IPS-NIHi7 (cell line): ENCODE results near the gene MDN1.
"Not testable (repeated sequence)": the region's sequence is repeated elsewhere in the genome, so short reads cannot be mapped to it uniquely, and the experiment has no call there.

Source experiments
- DNase-seq: peaks from one replicate; pipeline ENCODE4 v3.0.0; 2012; ENCODE audit warnings: mixed read lengths; ENCODE audit errors: extremely low spot score

MDN1 gene

GRCh38 chr6:89776583-89777233, 42.9 kb downstream of the MDN1 start:
- DNase-seq: no peak

DNA sequence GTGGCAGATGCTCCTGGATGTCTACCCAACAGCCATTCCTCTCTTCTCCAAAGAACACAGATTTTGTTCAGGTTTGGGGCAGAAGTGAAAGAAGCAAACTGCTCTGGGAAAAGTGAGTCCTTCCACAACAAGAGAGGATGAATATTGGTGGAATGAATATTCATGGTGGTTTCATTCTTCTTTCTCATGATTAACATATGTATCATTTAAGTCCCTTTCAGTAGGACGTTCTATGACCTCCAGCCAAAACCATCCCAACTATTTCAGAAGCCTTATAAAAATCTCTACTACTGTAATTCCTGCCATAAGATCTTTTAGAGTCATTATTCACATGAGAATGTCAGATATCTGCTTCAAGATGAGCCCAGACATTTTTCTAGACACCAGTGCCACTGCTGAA, 44.4 kb downstream of the MDN1 start:
- no peak for DNase-seq

DNA sequence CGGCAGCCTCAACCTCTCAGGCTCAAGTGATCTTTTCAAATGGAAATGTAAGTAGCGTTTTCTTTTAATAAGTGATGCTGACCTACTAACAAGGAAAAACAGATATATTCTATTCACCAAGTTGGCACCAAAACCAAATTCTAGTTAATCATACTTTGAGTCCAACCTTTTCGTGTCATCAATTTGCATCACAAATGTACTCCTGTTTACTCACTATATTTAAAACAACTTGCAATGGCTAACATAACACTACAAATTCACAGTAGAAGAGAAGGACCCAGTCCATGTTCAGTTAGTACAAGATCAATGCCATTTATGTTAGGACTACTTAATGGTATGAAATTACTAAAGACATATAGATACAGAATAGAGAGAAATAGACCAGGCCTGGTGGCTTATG, 50.0 kb downstream of the MDN1 start:
- no peak for DNase-seq

DNA sequence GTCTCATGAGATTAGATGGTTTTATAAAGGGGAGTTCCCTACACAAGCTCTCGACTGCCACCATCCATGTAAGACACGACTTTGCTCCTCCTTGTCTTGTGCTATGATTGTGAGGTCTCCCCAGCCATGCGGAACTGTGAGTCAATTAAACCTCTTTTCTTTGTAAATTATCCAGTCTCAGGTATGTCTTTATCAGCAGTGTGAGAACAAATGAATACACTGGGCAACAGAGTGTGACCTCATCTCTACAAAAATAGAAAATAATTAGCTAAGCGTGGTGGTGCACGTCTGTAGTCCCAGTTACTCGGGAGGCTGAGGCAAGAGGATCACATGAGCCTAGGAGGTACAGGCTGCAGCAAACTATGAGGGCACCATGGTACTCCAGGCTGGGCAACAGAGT, 51.3 kb downstream of the MDN1 start:
- DNase-seq: no peak

- no peak for DNase-seq
Measured at GRCh38 chr6:89763550-89763949, 56.0 kb downstream of the MDN1 start.

- no peak for DNase-seq
Measured at GRCh38 chr6:89758830-89759229, 60.8 kb downstream of the MDN1 start.

- DNase-seq: no peak
Measured at GRCh38 chr6:89750338-89750737, 69.3 kb downstream of the MDN1 start.

GRCh38 chr6:89749918-89750317, 69.7 kb downstream of the MDN1 start:
- DNase-seq: no peak

DNA sequence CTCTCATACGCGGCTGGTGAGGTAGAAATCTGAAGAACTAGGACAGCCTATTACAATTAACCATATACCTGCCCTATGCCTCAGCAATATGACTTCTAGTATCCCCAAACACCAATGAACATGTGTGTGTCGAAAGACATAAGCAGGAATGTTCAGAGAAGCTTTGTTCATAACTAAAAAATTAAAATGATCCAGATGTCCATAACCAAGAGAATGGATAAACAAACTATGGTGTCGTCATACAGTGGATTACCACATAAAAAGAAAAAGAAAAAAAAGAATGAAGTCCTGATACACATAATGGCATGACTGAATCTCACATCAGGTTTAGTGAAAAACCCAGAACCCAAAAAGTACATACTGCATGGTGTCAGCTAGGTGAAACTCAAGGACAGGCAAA, 73.9 kb downstream of the MDN1 start:
- no peak for DNase-seq

DNA sequence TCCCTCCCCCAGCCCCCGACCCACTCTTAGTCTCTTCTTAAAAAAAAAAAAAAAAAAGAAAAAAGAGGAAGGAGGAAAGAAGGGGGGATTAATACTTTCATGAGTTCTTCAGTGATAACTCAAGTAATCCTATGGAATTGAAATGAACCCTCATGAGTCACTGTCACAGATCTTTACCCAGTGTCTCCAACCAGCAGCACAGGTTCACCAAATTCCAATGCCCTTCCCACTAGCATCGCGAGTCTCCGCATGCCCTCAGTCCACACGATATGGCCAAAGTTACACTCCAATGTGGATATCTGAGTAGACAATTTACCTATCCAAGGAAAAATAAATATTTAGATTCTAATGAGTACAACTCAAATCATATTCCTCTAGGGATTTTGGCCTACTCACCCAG, 74.5 kb downstream of the MDN1 start:
- no peak for DNase-seq

- no peak for DNase-seq
Measured at GRCh38 chr6:89736893-89737292, 82.7 kb downstream of the MDN1 start.

GRCh38 chr6:89734526-89734925, 85.1 kb downstream of the MDN1 start:
- no peak for DNase-seq

DNA sequence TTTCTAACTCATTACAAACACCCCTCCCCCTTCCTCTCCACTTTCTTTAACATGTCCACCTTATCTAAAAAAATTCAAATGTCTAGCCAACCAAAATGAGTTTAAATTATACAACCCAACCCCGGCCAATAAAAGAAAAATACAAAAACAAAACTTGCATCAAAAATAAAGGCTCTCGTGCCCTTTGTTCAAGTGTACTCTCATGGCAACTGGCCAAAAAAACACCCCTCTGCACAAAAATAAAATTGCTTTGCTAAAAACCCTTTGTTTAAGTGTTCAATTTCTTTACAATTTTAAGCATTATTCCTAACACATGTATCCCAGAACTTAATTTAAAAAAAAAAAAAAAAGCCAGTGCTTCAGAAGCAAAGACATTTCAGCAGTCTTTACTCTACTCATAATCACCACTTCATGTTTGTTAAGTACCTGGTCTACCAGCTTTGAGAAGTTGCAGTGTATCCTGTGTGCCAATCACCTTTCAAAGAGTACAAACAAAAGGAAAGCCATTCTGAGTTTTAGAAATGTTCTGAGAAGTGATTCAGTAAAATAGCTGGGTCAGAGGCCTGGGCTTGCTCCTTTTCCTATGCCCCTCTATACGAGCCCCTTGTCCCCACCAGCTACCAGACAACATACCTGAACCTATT, 87.5 kb downstream of the MDN1 start:
- DNase-seq: no peak

DNA sequence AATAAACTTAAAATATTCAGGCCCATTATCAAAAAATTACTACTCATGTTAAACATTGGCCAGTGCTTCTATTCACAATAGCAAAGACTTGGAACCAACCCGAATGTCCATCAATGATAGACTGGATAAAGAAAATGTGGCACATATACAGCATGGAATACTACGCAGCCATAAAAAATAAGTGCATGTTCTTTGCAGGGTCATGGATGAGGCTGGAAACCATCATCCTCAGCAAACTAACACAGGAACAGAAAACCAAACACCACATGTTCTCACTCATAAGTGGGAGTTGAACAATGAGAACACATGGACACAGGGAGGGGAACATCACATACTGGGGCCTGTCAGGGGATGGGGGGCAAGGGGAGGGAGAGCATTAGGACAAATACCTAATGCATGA, 88.3 kb downstream of the MDN1 start:
- DNase-seq: not testable (repeated sequence)

DNA sequence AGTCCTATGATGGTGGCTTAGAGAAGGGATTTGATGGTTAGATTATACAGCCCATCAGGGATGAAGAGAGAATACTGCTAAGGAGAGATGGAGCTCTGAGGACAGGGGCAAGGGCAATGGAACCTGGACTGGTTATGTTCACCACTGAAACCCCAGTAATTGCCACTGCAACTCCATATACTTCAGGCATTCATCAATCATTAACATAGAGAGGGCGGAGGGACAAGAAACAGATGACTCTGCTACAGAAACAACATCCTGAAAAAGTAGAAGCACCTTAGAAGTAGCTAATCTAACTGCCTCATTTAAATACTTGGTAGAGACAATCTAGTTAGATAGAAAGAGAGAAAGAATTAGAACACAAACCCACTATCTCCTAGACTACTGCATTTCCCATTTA, 89.8 kb downstream of the MDN1 start:
- DNase-seq: no peak

DNA sequence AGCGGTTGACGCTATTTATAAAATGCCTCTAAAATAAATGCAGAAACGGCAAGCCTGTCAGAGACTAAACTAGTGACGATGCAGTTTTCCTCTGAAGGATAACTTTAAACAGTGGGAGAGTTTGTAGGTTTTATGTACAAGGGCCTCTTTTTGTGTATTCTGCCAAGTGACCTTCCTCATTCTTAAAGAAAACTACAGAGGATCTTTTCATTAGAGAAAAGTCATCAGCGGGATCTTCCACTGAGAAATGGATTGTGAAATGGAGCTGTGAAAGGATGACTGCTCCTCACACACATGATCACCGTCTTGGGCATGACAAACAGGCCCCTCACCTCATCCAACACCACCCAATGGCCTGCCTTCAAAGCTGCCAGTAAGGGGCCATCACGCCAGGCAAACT, 92.1 kb downstream of the MDN1 start:
- no peak for DNase-seq

GRCh38 chr6:89724981-89725380, 94.6 kb downstream of the MDN1 start:
- no peak for DNase-seq

DNA sequence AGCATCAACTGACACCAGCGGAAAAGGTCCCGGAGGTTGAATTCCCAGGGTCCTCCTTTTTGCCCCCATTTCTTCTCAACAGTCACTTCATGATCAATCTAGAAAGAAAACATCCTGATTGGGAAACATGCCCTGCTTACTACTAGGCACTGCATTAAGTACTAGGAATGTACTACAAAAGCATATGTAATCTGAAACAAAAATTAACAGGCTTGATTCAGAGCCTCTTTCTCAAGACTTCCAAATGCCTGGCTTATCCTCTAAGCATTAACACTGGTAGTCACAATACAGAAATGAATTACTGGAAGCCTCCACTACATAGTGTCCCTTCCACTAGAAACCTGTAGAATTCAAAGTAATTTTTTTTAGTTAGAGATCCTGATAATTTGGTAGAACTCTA, 96.5 kb downstream of the MDN1 start:
- no peak for DNase-seq

DNA sequence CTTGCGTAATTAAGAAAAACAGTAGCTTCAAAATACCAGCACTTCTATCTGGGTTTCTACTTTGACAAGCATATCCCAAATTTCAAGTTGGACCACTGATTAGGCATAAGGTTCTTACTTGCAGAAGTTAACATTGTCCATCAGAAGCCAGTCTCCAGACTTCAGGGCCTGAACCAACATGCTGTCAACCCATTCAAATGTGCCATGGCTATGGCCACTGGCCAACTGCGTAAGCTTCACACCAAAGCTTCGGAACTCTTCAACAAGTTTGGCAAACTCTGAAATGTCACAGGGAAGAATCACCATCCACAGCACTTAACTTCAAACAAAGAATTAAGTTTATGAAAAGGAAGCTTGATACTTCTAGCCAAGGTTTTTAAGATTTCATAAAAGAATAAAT, 103.1 kb downstream of the MDN1 start:
- DNase-seq: no peak

DNA sequence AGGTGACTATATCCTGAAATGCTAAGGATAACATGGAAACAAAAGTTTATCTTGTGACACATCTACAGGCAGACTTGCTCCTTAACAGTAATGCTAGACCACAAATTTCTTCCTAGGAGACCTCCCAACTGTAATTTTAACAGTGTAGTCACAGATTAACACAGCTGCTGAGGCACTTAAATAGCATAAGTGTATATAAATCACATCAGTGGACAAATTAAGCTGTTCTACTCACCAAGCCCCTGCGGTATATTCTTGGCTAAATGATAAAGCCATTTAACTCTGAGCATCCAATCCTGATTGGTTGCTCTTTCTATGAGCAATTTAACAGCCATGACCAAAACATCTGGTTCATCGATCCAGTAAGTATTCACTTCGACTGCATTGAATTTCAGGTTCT, 107.8 kb downstream of the MDN1 start:
- DNase-seq: no peak

DNA sequence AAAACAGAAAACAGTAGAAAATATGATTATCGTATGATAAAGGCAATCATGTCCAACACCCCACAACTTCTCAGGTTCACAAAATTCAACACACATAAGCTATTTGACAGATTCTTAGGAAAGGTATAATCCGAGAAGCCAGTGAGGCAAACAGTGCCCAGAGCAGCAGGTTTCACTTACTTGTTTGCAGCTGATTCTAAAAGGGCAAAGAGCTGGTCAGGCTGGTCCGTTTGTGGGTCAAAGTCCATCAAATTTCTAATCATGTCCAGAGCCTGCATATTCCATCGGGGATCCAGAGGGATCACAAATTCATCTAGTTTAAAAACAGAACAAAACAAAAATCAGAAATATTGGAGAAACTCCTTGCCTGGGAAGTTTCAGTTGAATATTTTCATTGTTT, 111.3 kb downstream of the MDN1 start:
- no peak for DNase-seq

GRCh38 chr6:89707766-89708165, 111.8 kb downstream of the MDN1 start:
- no peak for DNase-seq

DNA sequence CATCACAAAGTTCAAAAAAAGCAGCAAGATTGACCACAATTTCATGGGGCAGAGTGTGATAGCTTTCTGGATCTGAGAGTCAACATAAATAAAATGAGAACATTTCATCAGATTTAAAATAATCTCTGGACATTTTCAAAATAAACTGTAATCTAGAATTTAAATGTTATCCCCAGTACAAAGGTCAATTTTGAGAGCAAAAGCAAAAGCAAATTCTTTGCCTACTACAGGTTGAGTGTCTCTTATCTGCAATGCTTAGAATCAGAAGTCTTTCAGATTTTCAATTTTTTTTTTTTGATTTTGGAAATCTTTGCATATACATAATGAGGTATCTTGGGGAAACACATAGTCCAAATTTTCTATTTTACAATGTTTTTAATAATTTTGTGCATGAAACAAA, 113.5 kb downstream of the MDN1 start:
- no peak for DNase-seq

GRCh38 chr6:89703292-89703691, 116.3 kb downstream of the MDN1 start:
- DNase-seq: no peak
